ENCODE results near the gene OPCML.

OPCML gene

DNA sequence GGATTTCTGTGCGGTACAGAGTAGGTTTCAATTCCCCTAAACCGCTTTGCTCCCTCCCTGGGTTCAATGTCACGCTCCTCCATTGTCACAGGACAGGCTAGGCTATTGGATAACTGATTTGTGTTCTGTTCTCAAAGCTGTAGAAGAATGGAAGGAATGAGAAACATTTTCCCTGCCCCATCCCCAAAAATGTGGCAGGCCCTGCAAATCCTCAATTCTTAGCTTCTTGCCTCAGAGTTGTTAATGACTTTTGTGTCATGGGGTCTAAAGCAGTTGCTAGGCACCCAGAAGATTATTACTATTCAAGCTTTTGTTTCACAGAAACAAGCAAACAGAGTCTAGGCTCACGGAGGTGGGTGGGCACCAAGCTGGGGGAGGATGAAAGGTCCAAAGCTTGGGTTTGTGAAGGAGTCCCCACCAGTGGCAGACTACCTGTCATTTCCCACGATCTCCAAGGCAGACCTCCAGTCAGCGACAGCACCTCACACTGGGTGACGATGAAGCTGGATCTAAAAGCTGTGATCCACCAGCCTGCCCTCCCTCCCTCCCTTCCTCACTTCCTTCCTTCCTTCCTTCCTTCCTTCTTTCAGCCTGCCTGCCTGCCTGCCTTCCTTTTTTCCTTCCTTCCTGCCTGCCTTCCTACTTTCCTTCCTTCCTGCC is 1080.2 kb downstream of the OPCML start:
- TF ChIP-seq, protein P1, sequence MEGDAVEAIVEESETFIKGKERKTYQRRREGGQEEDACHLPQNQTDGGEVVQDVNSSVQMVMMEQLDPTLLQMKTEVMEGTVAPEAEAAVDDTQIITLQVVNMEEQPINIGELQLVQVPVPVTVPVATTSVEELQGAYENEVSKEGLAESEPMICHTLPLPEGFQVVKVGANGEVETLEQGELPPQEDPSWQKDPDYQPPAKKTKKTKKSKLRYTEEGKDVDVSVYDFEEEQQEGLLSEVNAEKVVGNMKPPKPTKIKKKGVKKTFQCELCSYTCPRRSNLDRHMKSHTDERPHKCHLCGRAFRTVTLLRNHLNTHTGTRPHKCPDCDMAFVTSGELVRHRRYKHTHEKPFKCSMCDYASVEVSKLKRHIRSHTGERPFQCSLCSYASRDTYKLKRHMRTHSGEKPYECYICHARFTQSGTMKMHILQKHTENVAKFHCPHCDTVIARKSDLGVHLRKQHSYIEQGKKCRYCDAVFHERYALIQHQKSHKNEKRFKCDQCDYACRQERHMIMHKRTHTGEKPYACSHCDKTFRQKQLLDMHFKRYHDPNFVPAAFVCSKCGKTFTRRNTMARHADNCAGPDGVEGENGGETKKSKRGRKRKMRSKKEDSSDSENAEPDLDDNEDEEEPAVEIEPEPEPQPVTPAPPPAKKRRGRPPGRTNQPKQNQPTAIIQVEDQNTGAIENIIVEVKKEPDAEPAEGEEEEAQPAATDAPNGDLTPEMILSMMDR (IDR thresholded peaks at IDR 0.05; ENCODE audit: low read length, missing control alignments) = no peak

DNA sequence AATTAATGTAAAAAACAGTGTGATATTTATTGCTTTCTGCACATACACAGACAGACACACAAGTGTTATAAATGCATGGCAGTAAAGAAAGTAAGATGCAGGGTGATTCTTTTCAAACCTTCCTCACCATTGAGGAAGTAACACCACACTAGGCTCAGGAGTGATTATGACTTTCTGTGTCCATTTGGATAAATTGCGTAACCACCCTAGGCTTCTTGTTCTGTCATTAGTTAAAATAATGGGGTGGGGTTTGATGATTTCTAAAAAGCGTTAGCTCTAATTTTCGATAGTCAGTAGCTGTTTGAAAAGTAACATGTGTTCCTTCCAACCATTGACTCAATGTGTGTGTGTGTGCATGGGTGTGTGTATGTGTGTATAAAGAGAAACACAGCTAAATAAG is 1081.7 kb downstream of the OPCML start:
- no peak for DNase-seq (ENCODE audit: low read depth)
- H3K4me3 ChIP-seq (replicated peaks; ENCODE audit: low read depth, low read length) = no peak overlapping the region
- TF ChIP-seq, protein P1 (IDR thresholded peaks at IDR 0.05; ENCODE audit: low read length, missing control alignments) = no peak

More for the DNA sequence above, 1080.2 kb downstream of the OPCML start:
- H3K4me3 ChIP-seq (replicated peaks; ENCODE audit: low read depth, low read length) = no peak overlapping the region
- no peak for DNase-seq (ENCODE audit: low read depth)

DNA sequence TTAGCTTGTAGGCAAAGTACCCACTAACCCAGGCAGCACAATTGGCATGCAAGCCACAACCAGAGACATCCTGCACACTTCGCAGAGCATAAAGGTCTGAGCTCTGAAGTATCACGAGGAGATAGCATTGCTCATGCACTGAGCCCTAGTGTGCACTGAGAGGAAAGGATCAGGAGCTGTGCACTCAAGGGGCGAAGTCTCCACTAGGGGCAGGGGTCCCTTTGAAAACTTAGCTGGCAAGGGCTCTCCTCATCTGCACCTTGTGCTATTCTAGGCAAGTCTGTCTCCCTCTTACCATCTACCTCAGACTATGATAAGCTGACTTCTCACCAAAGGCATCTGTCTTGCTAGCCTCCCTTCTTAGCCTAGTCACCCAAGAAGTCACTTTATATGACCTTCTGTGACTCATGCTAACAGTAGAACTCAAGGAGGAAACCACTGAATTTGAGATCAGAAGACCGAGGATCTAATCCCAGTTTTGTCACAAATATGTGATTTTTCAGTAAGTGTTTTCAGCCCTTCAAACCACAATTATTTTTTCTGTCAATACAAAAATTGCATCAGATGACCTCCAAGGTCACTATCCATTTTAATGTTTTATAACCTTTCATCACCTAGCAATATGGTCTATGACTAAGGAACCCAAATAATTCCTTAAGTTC is 1083.8 kb downstream of the OPCML start:
- TF ChIP-seq, protein P1 (IDR thresholded peaks at IDR 0.05; ENCODE audit: low read length, missing control alignments) = no peak
- DNase-seq (ENCODE audit: low read depth) = no peak
- no peak overlapping the region for H3K4me3 ChIP-seq (replicated peaks; ENCODE audit: low read depth, low read length)

DNA sequence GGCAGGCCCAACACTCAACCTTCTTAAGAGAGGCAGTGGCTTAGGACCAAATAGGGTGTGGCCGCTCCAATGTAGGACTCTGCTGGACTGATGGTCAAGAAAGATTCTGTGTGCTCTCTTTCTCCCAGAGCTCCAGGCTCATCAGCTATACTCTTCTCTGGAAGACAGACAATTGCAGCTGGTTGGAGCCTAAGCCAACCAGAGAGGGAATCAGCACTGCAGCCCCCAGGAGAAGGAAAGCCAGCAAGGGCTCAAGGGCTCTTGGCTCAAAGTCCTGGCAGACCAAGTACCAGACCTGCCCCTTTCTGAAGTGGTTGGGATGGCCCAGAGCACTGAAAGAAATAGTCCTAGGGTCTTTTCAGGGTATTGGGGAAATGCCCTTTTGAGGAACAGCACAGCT is 1084.5 kb downstream of the OPCML start:
- TF ChIP-seq, protein P1 (IDR thresholded peaks at IDR 0.05; ENCODE audit: low read length, missing control alignments) = no peak
- no peak overlapping the region for H3K4me3 ChIP-seq (replicated peaks; ENCODE audit: low read depth, low read length)
- DNase-seq (ENCODE audit: low read depth) = no peak

DNA sequence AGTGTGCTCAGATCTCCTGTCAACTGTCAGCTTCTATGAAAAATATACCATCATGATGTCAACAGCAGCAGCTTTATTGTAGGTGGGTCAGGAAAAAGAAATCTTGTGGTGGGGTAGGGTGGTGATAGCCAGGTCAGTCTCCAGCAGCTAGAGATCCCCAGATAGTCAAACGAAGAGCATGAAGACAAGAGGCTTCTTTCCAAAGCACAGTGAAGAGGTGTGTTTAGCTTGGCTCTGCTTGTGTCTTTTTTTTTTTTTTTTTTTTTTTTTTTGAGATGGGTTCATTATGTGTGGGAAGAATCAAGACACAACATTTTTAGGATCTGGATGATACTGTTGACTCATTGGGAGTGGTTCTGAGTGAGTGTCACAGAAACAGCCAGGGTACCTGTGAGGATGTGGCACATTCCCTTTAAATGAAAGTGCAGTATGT is 1086.4 kb downstream of the OPCML start:
- DNase-seq (ENCODE audit: low read depth) = no peak
- TF ChIP-seq, protein P1 (IDR thresholded peaks at IDR 0.05; ENCODE audit: low read length, missing control alignments) = no peak

DNA sequence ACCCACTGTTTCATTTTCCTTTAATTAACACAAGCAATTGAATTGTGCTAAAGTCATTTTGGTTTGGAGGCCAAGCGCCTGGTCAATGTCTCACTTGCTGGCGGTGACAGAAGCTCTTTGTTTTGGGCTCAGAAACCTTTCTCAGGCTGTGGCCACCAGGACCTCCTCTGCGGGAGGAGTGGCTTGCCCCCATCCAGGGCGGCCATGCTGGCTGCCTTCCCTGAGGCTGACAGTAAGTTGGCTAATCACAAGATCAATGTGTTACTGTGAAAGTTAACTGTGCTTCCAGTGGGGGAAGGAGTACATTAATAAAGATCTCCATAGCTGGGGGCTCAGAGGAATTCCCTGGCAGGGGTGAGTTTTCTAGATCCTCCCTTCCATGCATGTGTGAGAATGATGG is 1087.4 kb downstream of the OPCML start:
- no peak overlapping the region for H3K4me3 ChIP-seq (replicated peaks; ENCODE audit: low read depth, low read length)
- no peak for DNase-seq (ENCODE audit: low read depth)
- TF ChIP-seq, protein P1 (IDR thresholded peaks at IDR 0.05; ENCODE audit: low read length, missing control alignments) = no peak

More for the DNA sequence above, 1086.4 kb downstream of the OPCML start:
- H3K4me3 ChIP-seq (replicated peaks; ENCODE audit: low read depth, low read length) = no peak overlapping the region
